ENCODE measurements around the gene CORO1C. TPM values are rescaled to one million over a fixed set of nuclear protein-coding genes. Genes with fewer than 3 reads are reported as not detected.

Gene CORO1C
- total RNA-seq, 1 donor from 2014 or later = 76.4 TPM

- intact Hi-C loops (cut with DNase I) = no loop called here
- no peak for ATAC-seq
- no peak for DNase-seq (ENCODE audit: missing footprints)
Observed at GRCh38 chr12:108711489-108712164, 19.7 kb downstream of the CORO1C start.

- DNase-seq (ENCODE audit: missing footprints) (no peak), ATAC-seq (no peak)
- intact Hi-C loops (cut with DNase I) = no loop called here
Observed at GRCh38 chr12:108709697-108710096, 21.6 kb downstream of the CORO1C start.

GRCh38 chr12:108704527-108704926, 26.8 kb downstream of the CORO1C start:
- no peak for ATAC-seq
- intact Hi-C loops (cut with DNase I) = no loop called here
- no peak for DNase-seq (ENCODE audit: missing footprints)

GRCh38 chr12:108702595-108703320, 28.6 kb downstream of the CORO1C start:
- intact Hi-C loops (cut with DNase I) = no loop called here
- ATAC-seq (peak; percentile 7), DNase-seq (ENCODE audit: missing footprints) (no peak)

- intact Hi-C loops (cut with DNase I) = no loop called here
- no peak for DNase-seq (ENCODE audit: missing footprints)
- peak; percentile 40 for ATAC-seq
Observed at GRCh38 chr12:108701779-108702441, 29.4 kb downstream of the CORO1C start.

GRCh38 chr12:108700833-108701541, 30.3 kb downstream of the CORO1C start:
- DNase-seq (ENCODE audit: missing footprints) (no peak), ATAC-seq (no peak)
- intact Hi-C loops (cut with DNase I) = no loop called here

- DNase-seq (ENCODE audit: missing footprints) (no peak), ATAC-seq (peak; percentile 25)
- intact Hi-C loops (cut with DNase I) = no loop called here
Observed at GRCh38 chr12:108699955-108700563, 31.3 kb downstream of the CORO1C start.

GRCh38 chr12:108697905-108698304, 33.4 kb downstream of the CORO1C start:
- DNase-seq (ENCODE audit: missing footprints) = no peak
- no peak for ATAC-seq
- intact Hi-C loops (cut with DNase I) = no loop called here

- intact Hi-C loops (cut with DNase I) = no loop called here
- DNase-seq (ENCODE audit: missing footprints) (no peak), ATAC-seq (no peak)
Observed at GRCh38 chr12:108696996-108697290, 34.4 kb downstream of the CORO1C start.

GRCh38 chr12:108696111-108696995, 35.0 kb downstream of the CORO1C start:
- no peak for ATAC-seq
- no peak for DNase-seq (ENCODE audit: missing footprints)
- intact Hi-C loops (cut with DNase I) = no loop called here

- ATAC-seq (no peak), DNase-seq (ENCODE audit: missing footprints) (no peak)
- intact Hi-C loops (cut with DNase I) = loop anchor here (5.0 kb wide), 1 partner anchor 92 kb away; no protein-coding TSS in a partner anchor
Observed at GRCh38 chr12:108694812-108695278, 36.5 kb downstream of the CORO1C start.

- intact Hi-C loops (cut with DNase I) = loop anchor here (5.0 kb wide), 1 partner anchor 94 kb away; no protein-coding TSS in a partner anchor
- DNase-seq (ENCODE audit: missing footprints) (no peak), ATAC-seq (no peak)
Observed at GRCh38 chr12:108693751-108694150, 37.6 kb downstream of the CORO1C start.

GRCh38 chr12:108693186-108693730, 38.1 kb downstream of the CORO1C start:
- ATAC-seq (no peak), DNase-seq (ENCODE audit: missing footprints) (no peak)
- intact Hi-C loops (cut with DNase I) = loop anchor here (5.0 kb wide), 1 partner anchor 94 kb away; no protein-coding TSS in a partner anchor

GRCh38 chr12:108691998-108692808, 39.1 kb downstream of the CORO1C start:
- intact Hi-C loops (cut with DNase I) = loop anchor here (2.0 to 5.0 kb wide), 2 partner anchors 39 to 95 kb away; partner anchors contain the start of gene CORO1C
- DNase-seq (ENCODE audit: missing footprints) (peak; percentile 73), ATAC-seq (peak; percentile 51)

- DNase-seq (ENCODE audit: missing footprints) = peak; percentile 98
- peak; percentile 95 for ATAC-seq
- intact Hi-C loops (cut with DNase I) = loop anchor here (2.0 to 5.0 kb wide), 2 partner anchors 39 to 96 kb away; partner anchors contain the start of gene CORO1C
Observed at GRCh38 chr12:108691175-108691997, 39.9 kb downstream of the CORO1C start.
